ENCODE data around the gene ZNF688. TPM values are rescaled to one million over a fixed set of nuclear protein-coding genes. Genes with fewer than 3 reads are reported as not detected.
A peak's percentile ranks its signal among the peaks of the same experiment; 100 is the strongest.

The ZNF688 gene
- total RNA-seq, 4 donors from 2014 or later: 15.9 to 22.1 (median 20.8) TPM

GRCh38 chr16:30605158-30605557, 33.6 kb upstream of the ZNF688 start:
- peaks cover 0 to 63% of the 10 kb centered on the region in 2 donors for H3K36me3 ChIP-seq
- no peak for ATAC-seq
- no peak overlapping the region for H3K27ac ChIP-seq
- 83 to 96% methylated on average over 1 to 5 of the region's 15 CpGs for WGBS, 2 donors (ENCODE audit: low coverage in 1 of 2)
- peaks cover 0 to 34% (median 0%) of the 10 kb centered on the region in 3 donors for H3K4me1 ChIP-seq
- no peaks in the 10 kb centered on the region for H3K27me3 ChIP-seq
- no peak overlapping the region for H3K4me3 ChIP-seq
- TF ChIP-seq EP300 (IDR thresholded peaks at IDR 0.05) (no peak), POLR2A (IDR thresholded peaks at IDR 0.05) (no peak), POLR2AphosphoS5 (IDR thresholded peaks at IDR 0.05) (no peak), CTCF (IDR thresholded peaks at IDR 0.05) (no peak)
- H3K9me3 ChIP-seq: no peaks in the 10 kb centered on the region

GRCh38 chr16:30604316-30604947, 32.9 kb upstream of the ZNF688 start:
- H3K36me3 ChIP-seq: peaks cover 0 to 63% of the 10 kb centered on the region in 2 donors
- no peak for ATAC-seq
- WGBS, 2 donors (ENCODE audit: low coverage in 1 of 2): no CpG with 5 or more reads among the region's 49 CpGs

GRCh38 chr16:30603945-30604315, 32.4 kb upstream of the ZNF688 start:
- peaks cover 0 to 63% of the 10 kb centered on the region in 2 donors for H3K36me3 ChIP-seq
- no peak overlapping the region for H3K4me3 ChIP-seq
- no peak for TF ChIP-seq EP300 (IDR thresholded peaks at IDR 0.05)
- no peak for TF ChIP-seq POLR2AphosphoS5 (IDR thresholded peaks at IDR 0.05)
- TF ChIP-seq POLR2A (IDR thresholded peaks at IDR 0.05): no peak
- TF ChIP-seq CTCF (IDR thresholded peaks at IDR 0.05): no peak
- H3K9me3 ChIP-seq: no peaks in the 10 kb centered on the region
- H3K27ac ChIP-seq: no peak overlapping the region
- H3K27me3 ChIP-seq: no peaks in the 10 kb centered on the region
- no peak for ATAC-seq
- peaks cover 0 to 27% (median 0%) of the 10 kb centered on the region in 3 donors for H3K4me1 ChIP-seq
- WGBS, 2 donors (ENCODE audit: low coverage in 1 of 2): 56 to 100% methylated on average over 1 to 4 of the region's 7 CpGs

More at GRCh38 chr16:30604316-30604947, 32.9 kb upstream of the ZNF688 start:
- TF ChIP-seq EP300 (IDR thresholded peaks at IDR 0.05): no peak
- TF ChIP-seq POLR2AphosphoS5 (IDR thresholded peaks at IDR 0.05): no peak
- TF ChIP-seq CTCF (IDR thresholded peaks at IDR 0.05): no peak
- TF ChIP-seq POLR2A (IDR thresholded peaks at IDR 0.05): no peak
- no peak overlapping the region for H3K4me3 ChIP-seq
- H3K27me3 ChIP-seq: no peaks in the 10 kb centered on the region
- no peaks in the 10 kb centered on the region for H3K9me3 ChIP-seq
- H3K27ac ChIP-seq: no peak overlapping the region
- H3K4me1 ChIP-seq: peaks cover 0 to 32% (median 0%) of the 10 kb centered on the region in 3 donors

GRCh38 chr16:30602616-30603277, 31.2 kb upstream of the ZNF688 start:
- WGBS, 2 donors (ENCODE audit: low coverage in 1 of 2): 14 to 61% methylated on average over 1 to 3 of the region's 4 CpGs
- H3K9me3 ChIP-seq: no peaks in the 10 kb centered on the region
- peak overlapping the region in 3 of 4 donors; percentile 14 to 26 (median 19) for H3K27ac ChIP-seq
- H3K36me3 ChIP-seq: peaks cover 0 to 60% of the 10 kb centered on the region in 2 donors
- no peak for ATAC-seq
- no peaks in the 10 kb centered on the region for H3K27me3 ChIP-seq
- TF ChIP-seq CTCF (IDR thresholded peaks at IDR 0.05): no peak
- no peak for TF ChIP-seq POLR2A (IDR thresholded peaks at IDR 0.05)
- TF ChIP-seq POLR2AphosphoS5 (IDR thresholded peaks at IDR 0.05): no peak
- TF ChIP-seq EP300 (IDR thresholded peaks at IDR 0.05): no peak
- no peak overlapping the region for H3K4me3 ChIP-seq
- peaks cover 0 to 15% (median 0%) of the 10 kb centered on the region in 3 donors for H3K4me1 ChIP-seq
